Left ventricle myocardium inferior (tissue), 1 donor: ENCODE measurements around the gene SPOCK3. TPM values are rescaled to one million over a fixed set of nuclear protein-coding genes. Genes with fewer than 3 reads are reported as not detected.

Experiments
- DNase-seq: peaks from one replicate; pipeline ENCODE4 v3.0.0-alpha.2; 2020
- H3K27ac ChIP-seq: fragments of 200-600 bp; replicated peaks from 2 replicates; pipeline ENCODE4 v1.8.0; 2021
- H3K27me3 ChIP-seq: fragments of 200-600 bp; 2 replicates; pipeline ENCODE4 v1.8.0; 2021; ENCODE audit warnings: low read depth
- H3K36me3 ChIP-seq: fragments of 200-600 bp; 2 replicates; pipeline ENCODE4 v1.8.0; 2021
- H3K4me1 ChIP-seq: fragments of 200-600 bp; 2 replicates; pipeline ENCODE4 v1.8.0; 2021
- H3K4me3 ChIP-seq: fragments of 200-600 bp; 2 replicates; pipeline ENCODE4 v1.8.0; 2021; ENCODE audit warnings: mild to moderate bottlenecking, moderate library complexity
- H3K9me3 ChIP-seq: fragments of 200-600 bp; replicated peaks from 2 replicates; pipeline ENCODE4 v1.8.0; 2021
- CTCF ChIP-seq: fragments of 200-600 bp; IDR thresholded peaks from 2 replicates; pipeline ENCODE4 v1.8.0; 2021; ENCODE audit warnings: antibody characterized with exemption, mild to moderate bottlenecking, borderline replicate concordance
- intact Hi-C: fragments of 100-400 bp; cut with micrococcal nuclease; formaldehyde crosslinking; loops from one replicate; pipeline ENCODE4 v1.11.0; 2022
- total RNA-seq: library from RNA; stranded (reverse); fragmentation: NEBNext Ultra II Directional; extraction: Animal tissue kit (Norgen Biotek cat#: 25700); gene quantifications from one replicate; pipeline ENCODE4 v1.2.1, GENCODE V29; 2021
- donor health status: DM: no; HTN: yes; CAD: no; lungs with severe emphysema.

SPOCK3 gene
- total RNA-seq, 1 donor from 2014 or later = 0.22 TPM

- Histone ChIP-seq H3K27me3 (no peaks in the 10 kb centered on the region), H3K9me3 (peaks cover 39% of the 10 kb centered on the region), H3K36me3 (no peaks in the 10 kb centered on the region), H3K4me3 (no peak overlapping the region), H3K4me1 (no peaks in the 10 kb centered on the region), H3K27ac (no peak overlapping the region)
- DNase-seq = no peak
- intact Hi-C loops = no loop called here
- TF ChIP-seq CTCF = no peak
Observed at GRCh38 chr4:166700592-166700991, 533.7 kb downstream of the SPOCK3 start.

GRCh38 chr4:166688835-166689234 lies 545.5 kb downstream of the SPOCK3 start:
- no peak for DNase-seq
- no peaks in the 10 kb centered on the region for H3K4me1 ChIP-seq
- no peak overlapping the region for H3K27ac ChIP-seq
- intact Hi-C loops = no loop called here
- no peaks in the 10 kb centered on the region for H3K9me3 ChIP-seq
- TF ChIP-seq CTCF = no peak
- H3K4me3 ChIP-seq = no peak overlapping the region
- no peaks in the 10 kb centered on the region for H3K36me3 ChIP-seq
- H3K27me3 ChIP-seq = no peaks in the 10 kb centered on the region

GRCh38 chr4:166687828-166688227 lies 546.5 kb downstream of the SPOCK3 start:
- intact Hi-C loops = no loop called here
- Histone ChIP-seq H3K4me1 (no peaks in the 10 kb centered on the region), H3K9me3 (no peaks in the 10 kb centered on the region), H3K27me3 (no peaks in the 10 kb centered on the region), H3K27ac (no peak overlapping the region), H3K4me3 (no peak overlapping the region), H3K36me3 (no peaks in the 10 kb centered on the region)
- DNase-seq = no peak
- TF ChIP-seq CTCF = no peak
